ENCODE data around the gene BCL11B. TPM values are rescaled to one million over a fixed set of nuclear protein-coding genes. Genes with fewer than 3 reads are reported as not detected.

The BCL11B gene
- total and polyA plus RNA-seq, 2 donors from 2014 or later = 0.13 to 3.3 TPM

- Histone ChIP-seq H3K4me1 (ENCODE audit: control insufficient read depth in 2 of 3, insufficient read depth in 2 of 3, low read depth in 1 of 3, low read length in 3 of 3) (no peaks in the 10 kb centered on the region), H3K27me3 (ENCODE audit: control insufficient read depth, insufficient read depth, low read length) (peaks cover 16% of the 10 kb centered on the region)
- TF ChIP-seq CTCF (IDR thresholded peaks at IDR 0.05; ENCODE audit: borderline replicate concordance, extremely low read depth, insufficient read depth) = no peak
These were observed 8.2 kb downstream of the BCL11B start for GRCh38 chr14:99263564-99264330.

GRCh38 chr14:99262977-99263448 lies 9.0 kb downstream of the BCL11B start:
- TF ChIP-seq CTCF (IDR thresholded peaks at IDR 0.05; ENCODE audit: borderline replicate concordance, extremely low read depth, insufficient read depth) = no peak
- H3K36me3 ChIP-seq (ENCODE audit: control insufficient read depth in 2 of 3, insufficient read depth in 3 of 3, low read length in 3 of 3) = no peaks in the 10 kb centered on the region
- peaks cover 0 to under 1% (median 0%) of the 10 kb centered on the region in 3 donors for H3K4me1 ChIP-seq (ENCODE audit: control insufficient read depth in 2 of 3, insufficient read depth in 2 of 3, low read depth in 1 of 3, low read length in 3 of 3)
- DNase-seq (no peak), FAIRE-seq (no peak)
- intact Hi-C loops (cut with DNase I) = no loop called here
- H3K27me3 ChIP-seq (ENCODE audit: control insufficient read depth, insufficient read depth, low read length) = peaks cover 11% of the 10 kb centered on the region
- no peak overlapping the region for H3K9ac ChIP-seq (ENCODE audit: low read length in 3 of 3)
- no peak overlapping the region for H3K27ac ChIP-seq (ENCODE audit: low read depth in 2 of 2, low read length in 2 of 2)
- no peaks in the 10 kb centered on the region for H3K9me3 ChIP-seq (ENCODE audit: control insufficient read depth in 2 of 3, insufficient read depth in 1 of 3, low read length in 3 of 3)
- no peak overlapping the region for H3K4me3 ChIP-seq (ENCODE audit: low read length in 3 of 3)

More at GRCh38 chr14:99263564-99264330, 8.2 kb downstream of the BCL11B start:
- FAIRE-seq = no peak
- Histone ChIP-seq H3K4me3 (ENCODE audit: low read length in 3 of 3) (no peak overlapping the region), H3K27ac (ENCODE audit: low read depth in 2 of 2, low read length in 2 of 2) (no peak overlapping the region), H3K36me3 (ENCODE audit: control insufficient read depth in 2 of 3, insufficient read depth in 3 of 3, low read length in 3 of 3) (no peaks in the 10 kb centered on the region), H3K9me3 (ENCODE audit: control insufficient read depth in 2 of 3, insufficient read depth in 1 of 3, low read length in 3 of 3) (no peaks in the 10 kb centered on the region), H3K9ac (ENCODE audit: low read length in 3 of 3) (no peak overlapping the region)
- no peak for DNase-seq
- intact Hi-C loops (cut with DNase I) = no loop called here

- H3K27ac ChIP-seq (ENCODE audit: low read depth in 2 of 2, low read length in 2 of 2) = no peak overlapping the region
- H3K36me3 ChIP-seq (ENCODE audit: control insufficient read depth in 2 of 3, insufficient read depth in 3 of 3, low read length in 3 of 3) = no peaks in the 10 kb centered on the region
- no peak for DNase-seq
- no peak overlapping the region for H3K9ac ChIP-seq (ENCODE audit: low read length in 3 of 3)
- H3K27me3 ChIP-seq (ENCODE audit: control insufficient read depth, insufficient read depth, low read length) = peaks cover 11% of the 10 kb centered on the region
- no peak overlapping the region for H3K4me3 ChIP-seq (ENCODE audit: low read length in 3 of 3)
- no peak for TF ChIP-seq CTCF (IDR thresholded peaks at IDR 0.05; ENCODE audit: borderline replicate concordance, extremely low read depth, insufficient read depth)
- no peaks in the 10 kb centered on the region for H3K9me3 ChIP-seq (ENCODE audit: control insufficient read depth in 2 of 3, insufficient read depth in 1 of 3, low read length in 3 of 3)
- intact Hi-C loops (cut with DNase I) = no loop called here
- peaks cover 0 to 2% (median 0%) of the 10 kb centered on the region in 3 donors for H3K4me1 ChIP-seq (ENCODE audit: control insufficient read depth in 2 of 3, insufficient read depth in 2 of 3, low read depth in 1 of 3, low read length in 3 of 3)
- FAIRE-seq = no peak
These were observed 9.8 kb downstream of the BCL11B start for GRCh38 chr14:99261912-99262787.
